SK-N-DZ (cell line): ENCODE measurements around the gene RTL5.

Experiments
- DNase-seq: peaks from one replicate; pipeline ENCODE4 v3.0.0-alpha.2; 2015; ENCODE audit warnings: low spot score

RTL5 gene

GRCh38 chrX:72130156-72130761 is 1.5 kb downstream of the RTL5 start:
- no peak for DNase-seq

- no peak for DNase-seq
These were observed 2.1 kb downstream of the RTL5 start for GRCh38 chrX:72129661-72130060.

- DNase-seq: peak; percentile 52
These were observed 2.8 kb downstream of the RTL5 start for GRCh38 chrX:72128881-72129280.

GRCh38 chrX:72128183-72128834 is 3.4 kb downstream of the RTL5 start:
- no peak for DNase-seq

GRCh38 chrX:72127332-72127731 is 4.4 kb downstream of the RTL5 start:
- DNase-seq: no peak

DNA sequence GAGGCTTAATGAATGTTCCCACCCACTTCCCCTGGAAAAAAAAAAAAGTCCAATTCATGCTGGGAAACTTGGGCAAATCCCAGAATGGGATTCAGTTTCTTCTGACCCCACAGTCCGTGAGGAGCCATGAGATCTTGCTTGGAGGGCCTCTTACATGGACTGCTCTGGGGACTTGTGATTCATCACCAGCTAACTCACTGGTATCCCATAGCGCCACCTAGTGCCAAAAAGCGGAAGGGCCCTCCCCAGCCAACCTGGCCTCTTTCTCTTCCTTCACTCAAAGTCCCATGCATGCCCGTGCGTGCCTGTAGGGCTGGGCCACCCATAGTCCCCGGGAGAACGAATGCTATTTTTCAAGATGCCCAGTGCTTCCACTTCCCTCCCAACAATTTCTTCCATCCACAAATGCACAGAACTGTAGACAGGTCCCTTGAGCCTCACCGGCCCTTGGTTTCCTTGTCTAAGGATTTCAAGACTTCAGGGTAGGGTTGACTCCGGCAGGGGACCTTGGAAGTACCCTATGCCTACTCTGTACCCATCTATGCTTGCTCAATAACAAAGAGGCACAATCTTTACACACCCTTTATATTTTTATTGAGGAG is 5.1 kb downstream of the RTL5 start:
- DNase-seq: peak; percentile 87

- DNase-seq: no peak
These were observed 5.7 kb downstream of the RTL5 start for GRCh38 chrX:72126048-72126415.

GRCh38 chrX:72125331-72126047 is 6.2 kb downstream of the RTL5 start:
- DNase-seq: no peak

GRCh38 chrX:72124540-72125201 is 7.0 kb downstream of the RTL5 start:
- DNase-seq: no peak

GRCh38 chrX:72123471-72124185 is 8.1 kb downstream of the RTL5 start:
- peak; percentile 99 for DNase-seq

- no peak for DNase-seq
These were observed 8.9 kb downstream of the RTL5 start for GRCh38 chrX:72122621-72123337.

DNA sequence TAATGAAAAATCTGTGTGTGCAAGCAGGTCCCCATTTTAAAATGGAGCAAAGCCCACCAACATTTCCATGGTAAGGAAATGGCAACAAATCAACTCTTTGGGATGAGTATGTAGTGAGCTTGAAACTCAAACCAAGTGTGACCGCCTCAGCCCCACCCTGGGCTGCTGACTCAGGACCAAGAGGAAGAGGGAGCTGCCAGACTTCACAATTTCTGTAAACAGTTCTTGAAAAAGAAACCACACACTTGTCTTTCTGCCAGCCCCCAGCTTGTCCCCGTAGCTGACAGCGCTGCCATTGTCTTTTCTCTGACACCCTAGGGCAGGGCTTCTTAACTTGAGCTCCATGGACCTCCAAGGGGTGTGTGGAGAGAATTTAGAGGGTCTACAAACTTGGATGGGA is 10.3 kb downstream of the RTL5 start:
- no peak for DNase-seq

GRCh38 chrX:72120837-72121236 is 10.9 kb downstream of the RTL5 start:
- DNase-seq: no peak

DNA sequence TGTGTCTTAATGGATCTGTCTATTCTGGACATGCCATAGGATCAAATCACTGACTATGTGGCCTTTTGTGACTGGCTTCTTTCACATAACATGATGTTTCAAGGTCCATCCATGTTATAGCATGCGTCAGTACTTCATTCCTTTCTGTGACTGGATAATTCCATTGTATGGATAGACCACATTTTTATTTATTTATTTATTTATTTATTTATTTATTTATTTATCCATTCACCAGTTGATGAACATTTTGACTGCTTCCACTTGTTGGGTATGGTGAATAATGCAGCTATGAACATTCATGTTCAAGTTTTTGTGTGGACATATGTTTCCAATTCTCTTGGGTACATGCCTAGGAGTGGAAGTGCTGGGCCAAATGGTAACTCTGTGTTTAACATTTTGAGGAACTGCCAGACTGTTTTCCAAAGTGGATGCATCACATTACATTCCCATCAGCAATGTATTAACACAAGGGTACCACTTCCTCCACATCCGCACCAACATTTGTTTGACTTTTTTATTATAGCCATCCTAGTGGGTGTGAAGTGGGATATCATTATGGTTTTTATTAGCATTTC is 14.0 kb downstream of the RTL5 start:
- DNase-seq: no peak

- peak; percentile 98 for DNase-seq
These were observed 16.3 kb downstream of the RTL5 start for GRCh38 chrX:72115380-72115779.

- DNase-seq: no peak
These were observed 16.9 kb downstream of the RTL5 start for GRCh38 chrX:72114807-72115206.

DNA sequence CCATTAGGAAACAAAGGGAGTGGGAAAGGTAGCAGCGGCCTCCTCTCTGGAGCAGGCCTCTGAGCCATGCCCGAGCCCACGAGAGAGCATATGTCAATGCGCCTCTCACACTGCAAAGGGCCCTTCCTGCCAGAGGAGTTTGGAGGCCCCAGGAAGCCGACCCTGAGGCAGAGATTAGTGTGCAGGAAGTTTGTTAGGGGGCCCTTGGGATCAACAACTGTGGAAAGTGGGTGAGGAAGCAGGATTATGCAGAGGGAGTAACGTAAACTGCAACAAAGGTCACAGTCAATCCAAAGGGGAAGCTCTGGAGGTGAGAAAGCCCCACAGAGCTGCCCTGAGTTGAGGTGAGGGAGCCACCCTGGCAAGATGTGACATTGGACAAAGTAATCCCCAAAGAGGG is 17.4 kb downstream of the RTL5 start:
- no peak for DNase-seq

DNA sequence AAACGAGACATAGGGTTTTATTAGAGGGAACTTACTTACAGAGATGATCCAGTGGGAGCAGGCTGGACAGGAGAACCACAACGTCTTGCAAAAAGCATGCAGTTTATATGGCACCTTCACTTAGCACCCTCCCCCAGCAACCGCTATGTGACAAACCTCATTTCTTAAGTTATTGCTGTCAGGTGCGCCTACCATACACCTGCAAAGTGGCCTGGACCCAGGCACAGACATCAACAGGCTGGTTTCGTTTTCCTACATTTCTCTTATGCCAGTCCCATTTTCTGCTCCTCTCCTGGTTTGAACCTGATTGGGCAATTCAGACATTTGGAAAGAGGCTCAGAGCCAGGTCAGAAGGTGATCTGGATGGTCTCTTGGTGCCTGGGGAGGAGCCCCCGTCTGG is 18.3 kb downstream of the RTL5 start:
- DNase-seq: no peak

GRCh38 chrX:72110876-72111708 is 20.6 kb downstream of the RTL5 start:
- DNase-seq: no peak
